CD14-positive monocyte (primary cell): ENCODE measurements around the gene SCD. TPM values are rescaled to one million over a fixed set of nuclear protein-coding genes. Genes with fewer than 3 reads are reported as not detected.
A peak's percentile ranks its signal among the peaks of the same experiment; 100 is the strongest.

ENCODE experiments used
- DNase-seq, 3 donors: peaks; one replicate each; pipeline ENCODE4 v3.0.0-alpha.2; 2011 to 2022
- H2AFZ ChIP-seq: 2 replicates; pipeline ENCODE4 v1.6.0; 2012; ENCODE audit warnings: mild to moderate bottlenecking, low read depth, low read length, inconsistent platforms; ENCODE audit not compliant: insufficient read depth, poor library complexity, severe bottlenecking
- H3K27ac ChIP-seq, 2 donors: 1 replicate in 1 of 2; 2 replicates in 1 of 2; pipeline ENCODE4 v1.5.1; 2012 to 2013; ENCODE audit warnings: low read length in 2 of 2, control low read depth in 1 of 2, inconsistent platforms in 1 of 2, low read depth in 1 of 2, mild to moderate bottlenecking in 1 of 2
- H3K27me3 ChIP-seq, 2 donors: one replicate each; pipeline versions ENCODE4 v1.6.0 to v1.6.1; 2011 to 2013; ENCODE audit warnings: low read length in 2 of 2; ENCODE audit not compliant: control insufficient read depth in 2 of 2, insufficient read depth in 2 of 2
- H3K36me3 ChIP-seq, 2 donors: replicated peaks in 1 of 2; 1 replicate in 1 of 2; 2 replicates in 1 of 2; pipeline versions ENCODE4 v1.5.1 to v1.6.1; 2012 to 2013; ENCODE audit warnings: low read length in 2 of 2, control low read depth in 1 of 2, inconsistent platforms in 1 of 2, mild to moderate bottlenecking in 1 of 2; ENCODE audit not compliant: insufficient read depth in 2 of 2, control insufficient read depth in 1 of 2
- H3K4me1 ChIP-seq, 2 donors: 1 replicate in 1 of 2; 2 replicates in 1 of 2; pipeline versions ENCODE4 v1.5.1 to v1.6.1; 2012 to 2013; ENCODE audit warnings: low read length in 2 of 2, control low read depth in 1 of 2, inconsistent platforms in 1 of 2, mild to moderate bottlenecking in 1 of 2, moderate library complexity in 1 of 2; ENCODE audit not compliant: insufficient read depth in 2 of 2, control insufficient read depth in 1 of 2
- H3K4me2 ChIP-seq: replicated peaks from 2 replicates; pipeline ENCODE3; 2012; ENCODE audit warnings: low read length, moderate library complexity, mild to moderate bottlenecking; ENCODE audit not compliant: poor library complexity, severe bottlenecking; ENCODE audit errors: extremely low read depth
- H3K4me3 ChIP-seq, 3 experiments: fragments of 200-600 bp in 1 of 3; sonication (generic) in 1 of 3; replicated peaks in 1 of 3; 1 replicate in 2 of 3; 2 replicates in 1 of 3; pipeline ENCODE4 v1.5.1; 2011 to 2013; ENCODE audit warnings: low read length in 3 of 3, mild to moderate bottlenecking in 3 of 3, control low read depth in 2 of 3, low read depth in 2 of 3, inconsistent platforms in 1 of 3, moderate library complexity in 1 of 3
- H3K79me2 ChIP-seq: 2 replicates; pipeline ENCODE4 v1.6.0; 2012; ENCODE audit warnings: mild to moderate bottlenecking, control low read depth, inconsistent platforms, low read length, moderate library complexity; ENCODE audit not compliant: insufficient read depth
- H3K9ac ChIP-seq: 2 replicates; pipeline ENCODE4 v1.6.0; 2017; ENCODE audit warnings: low read length, mild to moderate bottlenecking; ENCODE audit not compliant: insufficient read depth, poor library complexity, severe bottlenecking
- H3K9me3 ChIP-seq, 2 donors: replicated peaks in 1 of 2; 1 replicate in 1 of 2; 2 replicates in 1 of 2; pipeline versions ENCODE4 v1.5.1 to v1.6.1; 2012 to 2013; ENCODE audit warnings: low read length in 2 of 2, control low read depth in 1 of 2; ENCODE audit not compliant: control insufficient read depth in 1 of 2, insufficient read depth in 1 of 2
- H4K20me1 ChIP-seq: 2 replicates; pipeline ENCODE4 v1.6.0; 2012; ENCODE audit warnings: mild to moderate bottlenecking, low read length, control low read depth, moderate library complexity; ENCODE audit not compliant: insufficient read depth
- H3K27ac Mint-ChIP-seq, 7 donors: one replicate each; pipeline ENCODE4 v1.8.0; 2020; ENCODE audit warnings: mild to moderate bottlenecking in 7 of 7, mixed read lengths in 7 of 7, moderate library complexity in 6 of 7, inconsistent platforms in 2 of 7
- H3K27me3 Mint-ChIP-seq, 3 donors: one replicate each; pipeline ENCODE4 v1.8.0; 2021 to 2022; ENCODE audit warnings: low read depth in 3 of 3, mild to moderate bottlenecking in 3 of 3, mixed read lengths in 3 of 3, moderate library complexity in 3 of 3, inconsistent platforms in 1 of 3
- H3K36me3 Mint-ChIP-seq, 2 donors: one replicate each; pipeline ENCODE4 v1.8.0; 2020; ENCODE audit warnings: mixed read lengths in 2 of 2, inconsistent platforms in 1 of 2, mild to moderate bottlenecking in 1 of 2
- H3K4me1 Mint-ChIP-seq: one replicate; pipeline ENCODE4 v1.8.0; 2020; ENCODE audit warnings: mild to moderate bottlenecking, mixed read lengths
- H3K4me3 Mint-ChIP-seq, 2 donors: one replicate each; pipeline ENCODE4 v1.8.0; 2020; ENCODE audit warnings: mild to moderate bottlenecking in 2 of 2, mixed read lengths in 2 of 2, moderate library complexity in 1 of 2
- H3K9me3 Mint-ChIP-seq, 7 donors: one replicate each; pipeline ENCODE4 v1.8.0; 2020 to 2022; ENCODE audit warnings: mixed read lengths in 7 of 7, mild to moderate bottlenecking in 6 of 7, moderate library complexity in 6 of 7, inconsistent platforms in 2 of 7
- WGBS: methylation state at CpG from one replicate; pipeline ENCODE4 v1.1.5; 2013; ENCODE audit warnings: missing lambda C conversion rate; ENCODE audit not compliant: insufficient coverage; 5-methylcytosine and 5-hydroxymethylcytosine counted together
- intact Hi-C, 2 donors: fragments of 100-400 bp; cut with micrococcal nuclease; formaldehyde crosslinking; loops; one replicate each; pipeline versions ENCODE4 v1.15.0 to v1.15.1; 2023
- polyA plus RNA-seq, 3 donors: library from polyadenylated mRNA; depleted of rRNA in 1 of 3; unstranded in 2 of 3; stranded (reverse) in 1 of 3; fragments of 300-500 nt in 2 of 3; fragments of >200 nt in 1 of 3; fragmentation: Illumina TruSeq in 2 of 3; gene quantifications; 1 replicate in 2 of 3; 2 replicates in 1 of 3; pipeline ENCODE4 v1.2.3, GENCODE V29; 2012 to 2021
- TF ChIP-seq, protein P1 (sequence below): fragments of 200-600 bp; IDR thresholded peaks from one replicate; pipeline ENCODE4 v1.8.0; 2022; ENCODE audit warnings: antibody characterized with exemption, mild to moderate bottlenecking

Gene SCD
- polyA plus RNA-seq, 3 donors: 1.00 to 3.4 (median 1.0) TPM

DNA sequence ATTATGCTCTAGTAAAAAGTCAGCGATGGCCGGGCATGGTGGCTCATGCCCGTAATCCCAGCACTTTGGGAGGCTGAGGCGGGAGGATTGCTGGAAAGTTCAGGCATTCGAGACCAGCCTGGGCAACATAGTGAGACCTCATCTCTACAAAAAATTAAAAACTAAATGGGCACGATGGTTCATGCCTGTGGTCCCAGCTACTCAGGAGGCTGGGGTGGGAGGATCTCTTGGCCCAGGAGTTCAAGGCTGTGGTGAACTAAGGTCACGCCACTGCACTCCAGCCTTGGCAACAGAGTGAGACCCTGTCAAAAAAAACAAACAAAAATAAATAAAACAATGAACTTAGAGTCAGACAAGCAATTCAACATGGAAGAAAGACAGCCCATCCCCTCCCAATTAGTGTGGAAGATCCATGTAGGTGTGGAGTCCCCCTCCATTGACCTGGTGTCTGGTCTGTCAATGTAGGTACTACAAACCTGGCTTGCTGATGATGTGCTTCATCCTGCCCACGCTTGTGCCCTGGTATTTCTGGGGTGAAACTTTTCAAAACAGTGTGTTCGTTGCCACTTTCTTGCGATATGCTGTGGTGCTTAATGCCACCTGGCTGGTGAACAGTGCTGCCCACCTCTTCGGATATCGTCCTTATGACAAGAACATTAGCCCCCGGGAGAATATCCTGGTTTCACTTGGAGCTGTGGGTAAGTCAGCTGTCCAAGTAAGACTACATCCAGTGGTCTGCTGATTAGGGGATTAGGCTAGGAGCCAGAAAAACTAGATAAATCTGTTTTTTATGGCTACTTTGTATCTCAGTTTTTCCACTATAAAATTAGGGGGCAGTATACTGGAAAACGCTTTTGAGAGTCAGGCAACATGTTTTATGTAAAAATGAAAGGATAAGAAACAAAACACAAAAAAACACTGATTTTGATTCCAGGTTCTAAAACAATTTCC is 9.3 kb downstream of the SCD start:
- Histone ChIP-seq H3K4me2 (no peak overlapping the region), H4K20me1 (no peaks in the 10 kb centered on the region), H3K27me3 (no peaks in the 10 kb centered on the region), H3K9ac (no peak overlapping the region), H3K4me3 (no peak overlapping the region), H3K4me1 (no peaks in the 10 kb centered on the region), H3K27ac (no peak overlapping the region), H3K9me3 (no peaks in the 10 kb centered on the region), H3K36me3 (no peaks in the 10 kb centered on the region), H3K79me2 (no peaks in the 10 kb centered on the region), H2AFZ (no peak overlapping the region)
- Mint-ChIP-seq H3K4me3 (no peak overlapping the region), H3K36me3 (peaks cover 21% of the 10 kb centered on the region in 2 donors), H3K27me3 (peaks cover 0 to 3% (median 0%) of the 10 kb centered on the region in 3 donors), H3K9me3 (no peaks in the 10 kb centered on the region), H3K27ac (no peak overlapping the region), H3K4me1 (no peaks in the 10 kb centered on the region)
- 99% methylated on average over 6 of the region's 14 CpGs for WGBS
- intact Hi-C loops: no loop called here
- DNase-seq: no peak
- TF ChIP-seq, protein P1, sequence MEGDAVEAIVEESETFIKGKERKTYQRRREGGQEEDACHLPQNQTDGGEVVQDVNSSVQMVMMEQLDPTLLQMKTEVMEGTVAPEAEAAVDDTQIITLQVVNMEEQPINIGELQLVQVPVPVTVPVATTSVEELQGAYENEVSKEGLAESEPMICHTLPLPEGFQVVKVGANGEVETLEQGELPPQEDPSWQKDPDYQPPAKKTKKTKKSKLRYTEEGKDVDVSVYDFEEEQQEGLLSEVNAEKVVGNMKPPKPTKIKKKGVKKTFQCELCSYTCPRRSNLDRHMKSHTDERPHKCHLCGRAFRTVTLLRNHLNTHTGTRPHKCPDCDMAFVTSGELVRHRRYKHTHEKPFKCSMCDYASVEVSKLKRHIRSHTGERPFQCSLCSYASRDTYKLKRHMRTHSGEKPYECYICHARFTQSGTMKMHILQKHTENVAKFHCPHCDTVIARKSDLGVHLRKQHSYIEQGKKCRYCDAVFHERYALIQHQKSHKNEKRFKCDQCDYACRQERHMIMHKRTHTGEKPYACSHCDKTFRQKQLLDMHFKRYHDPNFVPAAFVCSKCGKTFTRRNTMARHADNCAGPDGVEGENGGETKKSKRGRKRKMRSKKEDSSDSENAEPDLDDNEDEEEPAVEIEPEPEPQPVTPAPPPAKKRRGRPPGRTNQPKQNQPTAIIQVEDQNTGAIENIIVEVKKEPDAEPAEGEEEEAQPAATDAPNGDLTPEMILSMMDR: no peak

DNA sequence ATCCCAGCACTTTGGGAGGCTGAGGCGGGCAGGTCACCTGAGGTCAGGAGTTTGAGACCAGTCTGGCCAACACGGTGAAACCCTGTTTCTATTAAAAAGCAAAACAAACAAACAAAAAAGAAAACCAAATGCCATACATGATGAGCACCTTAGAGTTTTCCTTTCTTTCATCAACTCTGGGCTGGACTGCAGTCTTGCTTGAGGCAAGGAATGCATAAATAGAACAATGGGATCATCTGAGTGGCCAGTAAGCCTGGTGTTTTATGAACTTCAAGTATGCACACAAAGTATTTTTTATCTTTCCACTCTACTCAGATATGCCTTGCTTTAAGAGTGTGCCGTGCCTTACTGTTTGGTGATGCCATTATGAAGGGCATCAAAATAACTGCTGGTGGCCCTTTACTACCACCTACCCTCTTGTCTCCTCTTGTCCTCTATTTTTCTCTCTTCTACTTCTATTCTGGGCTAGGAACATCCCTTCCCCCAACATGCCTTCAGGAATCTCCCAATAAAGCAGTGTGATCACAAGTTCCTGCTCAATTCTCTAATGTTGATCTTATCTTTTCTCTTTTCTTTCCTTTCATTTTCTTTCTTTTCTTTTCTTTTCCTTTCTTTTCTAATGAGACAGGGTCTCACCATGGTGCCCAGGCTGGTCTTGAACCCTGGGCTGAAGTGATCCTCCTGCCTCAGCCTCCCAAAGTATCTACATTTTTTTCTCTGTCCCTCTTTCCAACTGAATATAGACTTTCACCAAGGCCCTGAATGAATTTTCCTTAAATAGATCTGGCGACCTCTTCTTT is 10.2 kb downstream of the SCD start:
- H3K27ac Mint-ChIP-seq: peak overlapping the region in 2 of 7 donors; percentile 6 to 11
- no peaks in the 10 kb centered on the region for H3K4me1 Mint-ChIP-seq

More for the DNA sequence above, 10.2 kb downstream of the SCD start:
- no peaks in the 10 kb centered on the region for H4K20me1 ChIP-seq
- no peak for DNase-seq
- TF ChIP-seq, protein P1: no peak
- no peak overlapping the region for H3K27ac ChIP-seq
- H3K4me1 ChIP-seq: no peaks in the 10 kb centered on the region
- no peaks in the 10 kb centered on the region for H3K36me3 ChIP-seq
- H3K9me3 ChIP-seq: no peaks in the 10 kb centered on the region
- H3K4me3 ChIP-seq: no peak overlapping the region
- no peak overlapping the region for H3K4me2 ChIP-seq
- no peak overlapping the region for H2AFZ ChIP-seq
- Mint-ChIP-seq H3K27me3 (no peaks in the 10 kb centered on the region), H3K4me3 (no peak overlapping the region), H3K9me3 (no peaks in the 10 kb centered on the region), H3K36me3 (peaks cover 22 to 25% of the 10 kb centered on the region in 2 donors)
- H3K9ac ChIP-seq: no peak overlapping the region
- 100% methylated on average over 3 of the region's 4 CpGs for WGBS
- no peaks in the 10 kb centered on the region for H3K79me2 ChIP-seq
- H3K27me3 ChIP-seq: no peaks in the 10 kb centered on the region
- intact Hi-C loops: no loop called here
